SK-N-SH (cell line): ENCODE measurements around the gene UPP2.

Experiments used
- CHD2 ChIP-seq: fragments of 150-350 bp; IDR thresholded peaks from 2 replicates; pipeline ENCODE4 v1.6.1; 2018; ENCODE audit warnings: low read length; ENCODE audit not compliant: partially characterized antibody
- GATA2 ChIP-seq: sonication (generic); formaldehyde crosslinking; IDR thresholded peaks from 2 replicates; pipeline ENCODE4 v1.5.0; 2020; ENCODE audit warnings: mild to moderate bottlenecking, missing genetic modification reagents
- JUND ChIP-seq: IDR thresholded peaks from 2 replicates; pipeline ENCODE4 v1.4.0; 2012
- MXI1 ChIP-seq: IDR thresholded peaks from 2 replicates; pipeline ENCODE4 v1.6.1; 2012; ENCODE audit warnings: mild to moderate bottlenecking, low read depth, low read length, improper control_type of control experiment
- POLR2AphosphoS5 ChIP-seq: IDR thresholded peaks from 2 replicates; pipeline ENCODE4 v1.6.1; 2012; ENCODE audit warnings: low read depth, low read length
- RAD21 ChIP-seq: IDR thresholded peaks from 2 replicates; pipeline ENCODE4 v1.6.1; 2012; ENCODE audit warnings: mild to moderate bottlenecking, low read length
- TAF1 ChIP-seq: IDR thresholded peaks from 2 replicates; pipeline ENCODE4 v1.6.1; 2012; ENCODE audit warnings: low read depth, mild to moderate bottlenecking, low read length, moderate library complexity, borderline replicate concordance
- TCF12 ChIP-seq: IDR thresholded peaks from 2 replicates; pipeline ENCODE4 v1.4.0; 2012
- TF ChIP-seq, protein P1 (sequence below): fragments of 200-600 bp; sonication (generic); IDR thresholded peaks from 2 replicates; pipeline ENCODE4 v1.6.1; 2017; ENCODE audit warnings: antibody characterized with exemption, mild to moderate bottlenecking, moderate library complexity
- TF ChIP-seq, protein P2 (sequence below): IDR thresholded peaks from 2 replicates; pipeline ENCODE4 v1.6.1; 2012; ENCODE audit warnings: mild to moderate bottlenecking, low read depth, low read length, moderate library complexity

DNA sequence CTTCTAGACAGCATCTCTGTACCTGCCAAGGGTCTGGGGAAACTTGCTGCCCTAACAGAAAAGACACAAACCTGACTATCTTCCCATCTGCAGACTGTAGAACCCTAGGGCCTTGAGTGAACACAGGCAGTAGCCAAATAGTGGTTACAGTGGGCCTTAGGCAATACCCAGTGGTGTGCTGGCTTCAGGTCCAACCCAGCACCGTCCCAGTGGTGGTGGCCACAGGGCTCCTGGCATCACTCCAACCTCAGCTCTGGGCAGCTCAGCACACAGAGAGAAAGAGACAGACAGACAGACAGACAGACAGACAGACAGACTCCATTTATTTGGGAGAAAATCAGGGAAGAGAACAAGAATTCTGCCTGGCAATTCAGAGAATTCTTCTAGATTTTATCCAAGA, 29.3 kb upstream of the UPP2 start:
- TF ChIP-seq, protein P1, sequence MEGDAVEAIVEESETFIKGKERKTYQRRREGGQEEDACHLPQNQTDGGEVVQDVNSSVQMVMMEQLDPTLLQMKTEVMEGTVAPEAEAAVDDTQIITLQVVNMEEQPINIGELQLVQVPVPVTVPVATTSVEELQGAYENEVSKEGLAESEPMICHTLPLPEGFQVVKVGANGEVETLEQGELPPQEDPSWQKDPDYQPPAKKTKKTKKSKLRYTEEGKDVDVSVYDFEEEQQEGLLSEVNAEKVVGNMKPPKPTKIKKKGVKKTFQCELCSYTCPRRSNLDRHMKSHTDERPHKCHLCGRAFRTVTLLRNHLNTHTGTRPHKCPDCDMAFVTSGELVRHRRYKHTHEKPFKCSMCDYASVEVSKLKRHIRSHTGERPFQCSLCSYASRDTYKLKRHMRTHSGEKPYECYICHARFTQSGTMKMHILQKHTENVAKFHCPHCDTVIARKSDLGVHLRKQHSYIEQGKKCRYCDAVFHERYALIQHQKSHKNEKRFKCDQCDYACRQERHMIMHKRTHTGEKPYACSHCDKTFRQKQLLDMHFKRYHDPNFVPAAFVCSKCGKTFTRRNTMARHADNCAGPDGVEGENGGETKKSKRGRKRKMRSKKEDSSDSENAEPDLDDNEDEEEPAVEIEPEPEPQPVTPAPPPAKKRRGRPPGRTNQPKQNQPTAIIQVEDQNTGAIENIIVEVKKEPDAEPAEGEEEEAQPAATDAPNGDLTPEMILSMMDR: no peak
- TF ChIP-seq POLR2AphosphoS5 (no peak), JUND (no peak), CHD2 (no peak), TAF1 (no peak), MXI1 (no peak), GATA2 (no peak), TCF12 (no peak), RAD21 (no peak)
- TF ChIP-seq, protein P2, sequence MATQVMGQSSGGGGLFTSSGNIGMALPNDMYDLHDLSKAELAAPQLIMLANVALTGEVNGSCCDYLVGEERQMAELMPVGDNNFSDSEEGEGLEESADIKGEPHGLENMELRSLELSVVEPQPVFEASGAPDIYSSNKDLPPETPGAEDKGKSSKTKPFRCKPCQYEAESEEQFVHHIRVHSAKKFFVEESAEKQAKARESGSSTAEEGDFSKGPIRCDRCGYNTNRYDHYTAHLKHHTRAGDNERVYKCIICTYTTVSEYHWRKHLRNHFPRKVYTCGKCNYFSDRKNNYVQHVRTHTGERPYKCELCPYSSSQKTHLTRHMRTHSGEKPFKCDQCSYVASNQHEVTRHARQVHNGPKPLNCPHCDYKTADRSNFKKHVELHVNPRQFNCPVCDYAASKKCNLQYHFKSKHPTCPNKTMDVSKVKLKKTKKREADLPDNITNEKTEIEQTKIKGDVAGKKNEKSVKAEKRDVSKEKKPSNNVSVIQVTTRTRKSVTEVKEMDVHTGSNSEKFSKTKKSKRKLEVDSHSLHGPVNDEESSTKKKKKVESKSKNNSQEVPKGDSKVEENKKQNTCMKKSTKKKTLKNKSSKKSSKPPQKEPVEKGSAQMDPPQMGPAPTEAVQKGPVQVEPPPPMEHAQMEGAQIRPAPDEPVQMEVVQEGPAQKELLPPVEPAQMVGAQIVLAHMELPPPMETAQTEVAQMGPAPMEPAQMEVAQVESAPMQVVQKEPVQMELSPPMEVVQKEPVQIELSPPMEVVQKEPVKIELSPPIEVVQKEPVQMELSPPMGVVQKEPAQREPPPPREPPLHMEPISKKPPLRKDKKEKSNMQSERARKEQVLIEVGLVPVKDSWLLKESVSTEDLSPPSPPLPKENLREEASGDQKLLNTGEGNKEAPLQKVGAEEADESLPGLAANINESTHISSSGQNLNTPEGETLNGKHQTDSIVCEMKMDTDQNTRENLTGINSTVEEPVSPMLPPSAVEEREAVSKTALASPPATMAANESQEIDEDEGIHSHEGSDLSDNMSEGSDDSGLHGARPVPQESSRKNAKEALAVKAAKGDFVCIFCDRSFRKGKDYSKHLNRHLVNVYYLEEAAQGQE: no peak
